Cardiac ventricle fibroblast (primary cell): ENCODE measurements around the gene KLK7. TPM values are rescaled to one million over a fixed set of nuclear protein-coding genes. Genes with fewer than 3 reads are reported as not detected.

Experiments
- total RNA-seq: library from RNA; depleted of rRNA; stranded (reverse); fragments of >200 nt; gene quantifications from 2 replicates; pipeline ENCODE4 v1.2.3, GENCODE V29; 2015

KLK7 gene
- not detected in 2 replicates for total RNA-seq

GRCh38 chr19:50983625-50984292, at the start of gene KLK7:
Gene KLK7 (minus strand): TSS chr19:50983917. CDS start chr19:50982399, 1,518 bp downstream.

GRCh38 chr19:51026554-51026831, 42.8 kb upstream of the KLK7 start, which contains the start of gene KLK11:
Gene KLK11 (minus strand): TSS chr19:51026616. CDS start chr19:51025631, 985 bp downstream.

GRCh38 chr19:51019544-51019925, 35.8 kb upstream of the KLK7 start, which contains the start of gene KLK10:
Gene KLK10 (minus strand): TSS chr19:51019709. CDS start chr19:51019130, 579 bp downstream.

GRCh38 chr19:51001515-51001914, 17.8 kb upstream of the KLK7 start, which contains the start of gene KLK8:
Gene KLK8 (minus strand): TSS chr19:51001604. CDS start chr19:51001167, 437 bp downstream.

GRCh38 chr19:50969413-50969760, 14.3 kb downstream of the KLK7 start, which contains the start of gene KLK6:
Gene KLK6 (minus strand): TSS chr19:50969591. CDS start chr19:50968104, 1,487 bp downstream.

GRCh38 chr19:50952910-50953309, 30.8 kb downstream of the KLK7 start, which contains the start of gene KLK5:
Gene KLK5 (minus strand): TSS chr19:50953038. CDS start chr19:50952657, 381 bp downstream.

Other genes starting within 250 kb of the KLK7 start
- not detected in 2 replicates for gene GPR32, start 213.5 kb downstream of the KLK7 start, total RNA-seq
- gene ACP4, start 193.5 kb downstream of the KLK7 start, total RNA-seq: not detected in 2 replicates
- gene KLK1, start 160.1 kb downstream of the KLK7 start, total RNA-seq: not detected in 2 replicates
- not detected in 2 replicates for gene KLK15, start 150.3 kb downstream of the KLK7 start, total RNA-seq
- not detected in 2 replicates for gene KLK3, start 129.0 kb downstream of the KLK7 start, total RNA-seq
- not detected in 2 replicates for gene KLK2, start 110.5 kb downstream of the KLK7 start, total RNA-seq
- not detected in 2 replicates for gene KLK4, start 72.5 kb downstream of the KLK7 start, total RNA-seq
- not detected in 2 replicates for gene KLK5, start 30.9 kb downstream of the KLK7 start, total RNA-seq
- gene KLK6, start 14.3 kb downstream of the KLK7 start, total RNA-seq: not detected in 2 replicates
- not detected in 2 replicates for gene KLK8, start 17.7 kb upstream of the KLK7 start, total RNA-seq
- 1.8 TPM in 1 of 2 replicates, not detected in the other for gene KLK10, start 35.8 kb upstream of the KLK7 start, total RNA-seq
- gene KLK11, start 42.7 kb upstream of the KLK7 start, total RNA-seq: not detected in 2 replicates
- gene KLK12, start 51.1 kb upstream of the KLK7 start, total RNA-seq: not detected in 2 replicates
- 0.19 TPM in 1 of 2 replicates, not detected in the other for gene KLK13, start 81.2 kb upstream of the KLK7 start, total RNA-seq
- gene KLK14, start 99.0 kb upstream of the KLK7 start, total RNA-seq: not detected in 2 replicates
- gene CTU1, start 124.5 kb upstream of the KLK7 start, total RNA-seq: 14.0 and 18.0 TPM in 2 replicates
- not detected in 2 replicates for gene SIGLEC9, start 141.0 kb upstream of the KLK7 start, total RNA-seq
- not detected in 2 replicates for gene SIGLEC7, start 158.4 kb upstream of the KLK7 start, total RNA-seq
- gene CD33, start 241.2 kb upstream of the KLK7 start, total RNA-seq: not detected in 2 replicates